BLaER1 (cell line): ENCODE data around the gene LYPD5.
A peak's percentile ranks its signal among the peaks of the same experiment; 100 is the strongest.

Experiments used
- H3K27ac ChIP-seq: shearing (Covaris generic); formaldehyde crosslinking; 2 replicates; pipeline ENCODE4 v1.8.1; 2022
- H3K27me3 ChIP-seq: shearing (Covaris generic); formaldehyde crosslinking; 2 replicates; pipeline ENCODE4 v1.8.1; 2022
- H3K36me3 ChIP-seq: shearing (Covaris generic); formaldehyde crosslinking; 2 replicates; pipeline ENCODE4 v1.8.1; 2022
- H3K4me1 ChIP-seq: shearing (Covaris generic); formaldehyde crosslinking; 2 replicates; pipeline ENCODE4 v1.8.1; 2022
- H3K4me2 ChIP-seq: shearing (Covaris generic); formaldehyde crosslinking; 2 replicates; pipeline ENCODE4 v1.8.1; 2022
- H3K4me3 ChIP-seq: shearing (Covaris generic); formaldehyde crosslinking; 2 replicates; pipeline ENCODE4 v1.8.1; 2022
- H3K9ac ChIP-seq: shearing (Covaris generic); formaldehyde crosslinking; 2 replicates; pipeline ENCODE4 v1.8.1; 2022
- H3K9me3 ChIP-seq: shearing (Covaris generic); formaldehyde crosslinking; 2 replicates; pipeline ENCODE4 v1.8.1; 2022
- H4K20me1 ChIP-seq: shearing (Covaris generic); formaldehyde crosslinking; 2 replicates; pipeline ENCODE4 v1.8.1; 2022
- Cebpa-rat ChIP-seq: shearing (Covaris generic); IDR thresholded peaks from 2 replicates; pipeline ENCODE4 v1.8.1; 2022

LYPD5 gene

DNA sequence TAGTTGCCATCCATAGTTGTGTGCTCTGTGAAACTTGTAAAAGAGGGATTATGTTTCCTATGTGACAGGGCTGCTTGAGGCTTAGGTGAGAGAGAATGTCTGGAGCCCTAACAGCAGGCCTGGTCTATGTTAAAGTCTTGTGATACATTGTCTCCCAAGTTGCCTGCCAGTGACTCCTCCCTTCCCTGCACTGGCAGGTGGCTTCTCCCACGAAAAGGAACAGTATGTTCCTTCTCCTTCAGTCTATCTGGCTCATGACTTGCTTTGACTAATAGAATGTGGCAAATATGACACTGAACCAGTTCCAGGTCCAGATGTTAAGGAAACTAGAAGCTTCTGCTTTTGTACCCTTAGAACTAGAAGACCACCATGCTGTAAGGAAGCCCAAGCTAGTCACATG, 15.6 kb downstream of the LYPD5 start:
- no peaks in the 10 kb centered on the region for H3K9me3 ChIP-seq
- no peak overlapping the region for H3K4me3 ChIP-seq
- no peak for TF ChIP-seq Cebpa-rat
- no peak overlapping the region for H3K4me2 ChIP-seq
- no peaks in the 10 kb centered on the region for H3K27me3 ChIP-seq
- H3K36me3 ChIP-seq, result no peaks in the 10 kb centered on the region
- no peak overlapping the region for H3K27ac ChIP-seq
- 0 out of 2 replicates have a peak overlapping the region, but pooled peaks have one; percentile 22 for H3K9ac ChIP-seq
- no peaks in the 10 kb centered on the region for H4K20me1 ChIP-seq
- peaks cover 51% of the 10 kb centered on the region for H3K4me1 ChIP-seq

DNA sequence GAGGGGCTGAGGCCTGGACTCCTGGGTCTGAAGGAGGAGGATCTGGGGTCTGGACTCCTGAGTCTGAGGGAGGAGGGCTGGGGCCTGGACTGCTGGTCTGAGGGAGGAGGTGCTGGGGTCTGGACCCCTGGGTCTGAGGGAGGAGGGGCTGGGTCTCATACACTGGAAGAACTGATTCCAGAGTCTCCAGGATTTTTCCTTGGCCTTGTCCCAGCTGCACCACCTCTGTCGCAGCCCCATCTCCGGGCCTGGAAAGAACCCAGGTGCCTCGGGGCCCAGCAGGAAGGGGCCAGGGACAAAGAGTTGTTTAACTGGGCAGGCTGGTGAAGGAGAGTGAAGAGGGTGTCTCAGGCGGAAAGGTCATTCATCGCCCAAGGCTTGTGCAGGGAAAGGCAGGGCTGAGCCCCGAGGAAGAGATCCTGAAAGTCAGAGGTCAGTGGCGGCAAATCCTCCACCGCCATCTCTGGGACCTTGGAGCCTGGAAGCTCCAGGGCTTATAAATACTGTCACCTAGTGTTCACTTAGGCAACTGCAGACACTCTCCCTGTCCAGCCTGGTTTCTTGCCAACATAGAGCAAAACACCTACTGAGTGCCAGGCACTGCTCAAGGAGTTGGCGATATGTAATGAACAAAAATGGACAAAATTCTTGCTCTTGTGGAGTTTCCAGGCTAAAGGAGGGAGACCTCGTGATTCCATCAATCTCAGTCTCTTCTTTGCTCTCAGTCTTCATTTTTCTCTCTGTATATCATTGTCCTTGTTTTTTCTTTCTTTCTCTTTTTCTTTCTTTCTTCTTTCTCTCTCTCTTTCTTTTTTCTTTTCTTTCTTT, 17.1 kb downstream of the LYPD5 start:
- H4K20me1 ChIP-seq, result no peaks in the 10 kb centered on the region
- H3K27ac ChIP-seq, result peak overlapping the region; percentile 80
- no peak for TF ChIP-seq Cebpa-rat
- H3K36me3 ChIP-seq, result no peaks in the 10 kb centered on the region
- peaks cover 49% of the 10 kb centered on the region for H3K4me1 ChIP-seq
- H3K27me3 ChIP-seq, result no peaks in the 10 kb centered on the region
- no peak overlapping the region for H3K4me3 ChIP-seq
- H3K9me3 ChIP-seq, result no peaks in the 10 kb centered on the region
- H3K9ac ChIP-seq, result peak overlapping the region; percentile 64; the same call in 1 of the 2 replicates
- peak overlapping the region; percentile 82 for H3K4me2 ChIP-seq

DNA sequence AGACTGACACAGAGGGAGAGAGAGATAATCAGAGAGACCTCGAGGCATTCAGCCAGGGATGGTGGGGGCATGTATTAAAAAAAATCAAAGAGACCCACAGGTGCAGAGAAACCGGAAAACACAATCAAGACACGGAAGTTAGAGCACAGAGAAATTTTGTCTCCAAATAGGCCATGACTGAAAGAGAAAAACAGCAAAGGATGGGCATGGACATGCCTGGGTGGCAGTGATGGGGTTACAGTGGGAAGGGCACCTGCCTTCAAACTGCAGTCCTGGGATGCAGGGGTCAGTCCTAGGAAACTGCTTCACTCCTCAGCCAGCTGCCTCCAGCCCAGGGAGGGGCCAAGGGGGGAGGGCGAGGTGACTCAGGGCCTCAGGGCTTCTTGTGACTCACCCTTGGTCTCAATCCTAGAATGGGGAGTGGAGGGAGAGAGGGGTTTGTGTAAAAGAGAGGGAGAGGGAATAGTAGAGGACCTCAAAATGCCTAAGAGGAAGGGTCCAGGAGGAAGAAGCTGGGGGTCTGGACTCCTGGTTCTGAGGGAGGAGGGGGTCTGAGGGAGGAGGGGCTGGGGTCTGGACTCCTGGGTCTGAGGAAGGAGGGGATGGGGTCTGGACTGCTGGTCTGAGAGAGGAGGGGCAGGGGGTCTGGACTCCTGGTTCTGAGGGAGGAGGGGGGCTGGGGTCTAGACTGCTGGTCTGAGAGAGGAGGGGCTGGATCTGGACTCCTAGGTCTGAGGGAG, 17.8 kb downstream of the LYPD5 start:
- Histone ChIP-seq H3K36me3 (no peaks in the 10 kb centered on the region), H3K27ac (peak overlapping the region; percentile 80), H3K9ac (peak overlapping the region; percentile 64), H3K27me3 (no peaks in the 10 kb centered on the region), H3K4me1 (peaks cover 51% of the 10 kb centered on the region), H3K9me3 (no peaks in the 10 kb centered on the region), H4K20me1 (no peaks in the 10 kb centered on the region), H3K4me3 (no peak overlapping the region), H3K4me2 (peak overlapping the region; percentile 82)
- no peak for TF ChIP-seq Cebpa-rat

GRCh38 chr19:43783636-43784035, 18.6 kb downstream of the LYPD5 start:
- H3K4me1 ChIP-seq, result peaks cover 58% of the 10 kb centered on the region
- no peak for TF ChIP-seq Cebpa-rat
- H3K4me3 ChIP-seq, result no peak overlapping the region
- H3K9ac ChIP-seq, result peak overlapping the region; percentile 64; the same call in 1 of the 2 replicates
- peak overlapping the region; percentile 82 for H3K4me2 ChIP-seq
- H3K36me3 ChIP-seq, result no peaks in the 10 kb centered on the region
- H3K27me3 ChIP-seq, result no peaks in the 10 kb centered on the region
- H4K20me1 ChIP-seq, result no peaks in the 10 kb centered on the region
- H3K9me3 ChIP-seq, result no peaks in the 10 kb centered on the region
- H3K27ac ChIP-seq, result peak overlapping the region; percentile 80

DNA sequence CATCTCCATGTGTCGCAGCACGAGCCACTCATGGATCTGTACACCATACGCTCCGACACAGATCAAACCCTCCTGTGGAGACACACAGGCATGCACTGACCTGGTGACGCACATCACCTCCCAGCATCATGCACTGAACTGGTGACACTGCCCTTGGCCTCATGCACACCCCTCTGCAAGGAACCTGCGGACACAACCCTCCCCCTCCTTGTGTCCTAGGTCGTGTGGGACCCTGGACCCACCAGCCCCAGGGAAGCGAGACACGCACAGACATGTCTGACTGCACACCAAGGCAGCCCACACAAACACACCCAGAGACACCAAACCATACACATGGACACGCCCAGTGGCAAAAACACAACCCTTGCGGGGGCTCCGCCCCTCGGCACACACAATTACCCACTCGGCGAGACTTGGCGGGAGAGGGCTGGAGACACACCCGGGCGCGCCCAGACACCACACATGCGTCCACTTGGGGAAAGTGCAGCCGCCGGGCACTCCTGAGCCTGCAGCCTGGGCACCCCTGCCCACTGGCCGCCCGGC, 19.5 kb downstream of the LYPD5 start:
- Histone ChIP-seq H3K36me3 (no peaks in the 10 kb centered on the region), H4K20me1 (no peaks in the 10 kb centered on the region), H3K9ac (no peak overlapping the region), H3K27ac (peak overlapping the region; percentile 30; the same call in 1 of the 2 replicates), H3K4me1 (peaks cover 67% of the 10 kb centered on the region), H3K4me3 (no peak overlapping the region), H3K4me2 (no peak overlapping the region), H3K27me3 (no peaks in the 10 kb centered on the region), H3K9me3 (no peaks in the 10 kb centered on the region)
- no peak for TF ChIP-seq Cebpa-rat

DNA sequence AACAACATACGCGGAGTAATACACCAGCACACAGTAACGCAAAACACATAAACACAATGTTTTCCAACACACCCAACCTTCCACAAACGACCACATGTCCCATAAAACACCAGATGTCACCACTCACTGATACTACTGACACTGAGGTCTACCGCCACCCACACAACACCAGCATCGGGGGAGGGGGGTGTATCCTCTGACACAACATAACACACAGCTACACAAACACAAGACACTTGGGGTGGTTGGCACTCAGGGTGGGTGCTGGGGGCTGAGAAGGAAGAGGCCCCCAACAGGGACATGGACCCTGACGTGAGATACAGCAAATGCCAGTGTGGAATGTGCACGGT, 20.0 kb downstream of the LYPD5 start:
- no peak overlapping the region for H3K9ac ChIP-seq
- TF ChIP-seq Cebpa-rat, result no peak
- no peak overlapping the region for H3K4me3 ChIP-seq
- H3K4me2 ChIP-seq, result no peak overlapping the region
- H3K27ac ChIP-seq, result no peak overlapping the region
- no peaks in the 10 kb centered on the region for H3K36me3 ChIP-seq
- peaks cover 72% of the 10 kb centered on the region for H3K4me1 ChIP-seq
- no peaks in the 10 kb centered on the region for H4K20me1 ChIP-seq
- H3K27me3 ChIP-seq, result no peaks in the 10 kb centered on the region
- no peaks in the 10 kb centered on the region for H3K9me3 ChIP-seq

GRCh38 chr19:43781630-43782310, 20.5 kb downstream of the LYPD5 start:
- Histone ChIP-seq H3K4me2 (0 out of 2 replicates have a peak overlapping the region, but pooled peaks have one; percentile 99), H4K20me1 (no peaks in the 10 kb centered on the region), H3K4me1 (peaks cover 77% of the 10 kb centered on the region), H3K36me3 (no peaks in the 10 kb centered on the region), H3K4me3 (no peak overlapping the region), H3K9me3 (no peaks in the 10 kb centered on the region), H3K27me3 (no peaks in the 10 kb centered on the region), H3K27ac (no peak overlapping the region), H3K9ac (no peak overlapping the region)
- TF ChIP-seq Cebpa-rat, result no peak

DNA sequence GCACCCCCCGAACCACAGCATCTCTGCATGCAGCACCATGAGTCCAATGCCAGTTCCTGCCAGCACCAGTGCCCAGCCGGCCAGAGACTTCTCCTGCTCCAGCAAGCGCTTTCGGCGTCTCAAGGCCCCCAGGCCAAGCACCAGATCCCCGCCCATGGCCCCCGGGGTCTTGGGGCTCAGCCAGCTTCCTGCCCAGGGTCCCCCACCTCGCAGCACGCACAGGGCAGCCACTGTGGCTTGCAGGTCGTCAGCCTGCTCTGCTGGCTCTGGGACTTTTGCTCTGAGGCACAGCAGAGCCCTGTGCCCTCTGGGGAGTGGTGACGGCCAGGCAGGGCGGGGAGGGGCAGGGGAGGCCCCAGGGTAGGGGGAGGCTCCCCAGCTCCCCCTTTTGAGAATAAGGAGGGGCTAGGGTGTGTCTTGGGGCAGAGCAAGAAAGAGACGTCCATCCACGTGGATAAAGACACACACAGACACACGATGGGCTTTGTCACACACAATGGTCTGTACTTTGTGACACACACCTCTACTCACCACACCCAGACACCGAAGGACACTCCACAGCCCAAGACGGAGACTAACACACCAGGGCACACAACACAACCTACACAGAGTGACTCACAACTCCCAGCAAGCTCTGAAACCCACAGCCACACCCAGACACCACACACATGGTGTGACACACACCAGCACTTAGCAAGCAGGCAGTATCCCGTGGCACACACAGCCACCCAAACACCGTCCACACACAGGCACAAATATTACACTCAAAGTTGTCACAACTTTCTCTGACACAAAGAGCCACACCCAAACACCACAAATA, 21.3 kb downstream of the LYPD5 start, which contains the start of gene KCNN4:
Gene KCNN4 (minus strand): TSS at position 268 of the 820 bp plus-strand sequence. CDS start 112 bp downstream, at position 156.
- Histone ChIP-seq H3K4me1 (peaks cover 86% of the 10 kb centered on the region), H3K27me3 (no peaks in the 10 kb centered on the region), H3K4me3 (peak within 1 kb of the TSS; percentile 70), H3K9me3 (no peaks in the 10 kb centered on the region), H3K9ac (peak within 1 kb of the TSS; percentile 79), H3K36me3 (no peaks in the 10 kb centered on the region; the same call in 1 of the 2 replicates), H4K20me1 (no peaks in the 10 kb centered on the region), H3K4me2 (peak within 1 kb of the TSS; percentile 99), H3K27ac (peak within 1 kb of the TSS; percentile 84)
- TF ChIP-seq Cebpa-rat, result no peak

DNA sequence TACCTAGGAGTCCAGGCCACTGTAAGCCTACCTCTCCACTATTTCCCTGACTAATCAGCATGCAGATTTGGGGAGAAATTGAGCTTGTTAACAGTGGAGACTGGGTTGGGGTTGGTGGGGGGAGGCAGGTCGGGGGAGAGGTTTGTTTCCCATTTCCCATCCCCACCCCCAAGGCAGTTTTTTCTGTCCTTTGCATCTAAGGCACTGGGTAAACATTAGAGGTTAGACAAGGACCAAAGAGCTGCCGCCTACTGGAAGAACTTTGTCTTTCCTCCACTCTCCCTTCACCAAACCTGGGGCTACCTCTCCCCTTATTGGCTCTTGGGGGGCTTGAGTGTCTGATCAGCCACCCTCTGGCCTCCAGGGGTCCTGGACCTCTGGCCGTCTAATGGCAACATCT, 22.4 kb downstream of the LYPD5 start:
- no peaks in the 10 kb centered on the region for H4K20me1 ChIP-seq
- peaks cover 82% of the 10 kb centered on the region for H3K4me1 ChIP-seq
- H3K27me3 ChIP-seq, result no peaks in the 10 kb centered on the region
- peak overlapping the region; percentile 70 for H3K4me3 ChIP-seq
- peak overlapping the region; percentile 84 for H3K27ac ChIP-seq
- peaks cover 9% of the 10 kb centered on the region for H3K36me3 ChIP-seq
- TF ChIP-seq Cebpa-rat, result no peak
- peak overlapping the region; percentile 99 for H3K4me2 ChIP-seq
- H3K9ac ChIP-seq, result peak overlapping the region; percentile 79
- H3K9me3 ChIP-seq, result no peaks in the 10 kb centered on the region
